Astrocyte (in vitro differentiated cells and primary cell): ENCODE data around the gene LAMB1.

Experiments used
- EZH2 ChIP-seq: IDR thresholded peaks from 2 replicates; pipeline ENCODE4 v1.6.1; 2012; ENCODE audit warnings: mild to moderate bottlenecking, low read length, inconsistent platforms; ENCODE audit not compliant: insufficient read depth
- TF ChIP-seq, protein P1 (sequence below): IDR thresholded peaks from 2 replicates; pipeline ENCODE4 v1.5.1; 2011; ENCODE audit warnings: low read depth, mild to moderate bottlenecking, inconsistent platforms, low read length, moderate library complexity; ENCODE audit not compliant: insufficient read depth

DNA sequence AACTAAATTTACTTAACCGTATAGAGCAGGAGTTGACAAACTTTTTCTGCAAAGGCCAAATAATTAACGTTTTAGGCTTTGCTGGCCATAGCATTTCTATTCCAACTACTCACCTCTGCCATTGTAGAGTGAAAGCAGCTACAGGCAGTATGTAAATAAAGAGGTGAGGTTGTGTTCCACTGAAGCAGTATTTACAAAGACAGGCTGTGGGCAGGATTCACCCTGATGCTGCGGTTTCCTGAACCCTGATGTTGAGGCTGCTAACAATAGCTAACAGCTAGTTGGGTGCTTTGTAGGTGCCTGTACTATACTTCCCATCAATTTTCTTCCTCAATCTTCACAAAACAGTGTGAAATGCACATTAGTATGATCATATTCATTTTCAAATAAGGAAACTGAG, 47.0 kb upstream of the LAMB1 start:
- TF ChIP-seq, protein P1, sequence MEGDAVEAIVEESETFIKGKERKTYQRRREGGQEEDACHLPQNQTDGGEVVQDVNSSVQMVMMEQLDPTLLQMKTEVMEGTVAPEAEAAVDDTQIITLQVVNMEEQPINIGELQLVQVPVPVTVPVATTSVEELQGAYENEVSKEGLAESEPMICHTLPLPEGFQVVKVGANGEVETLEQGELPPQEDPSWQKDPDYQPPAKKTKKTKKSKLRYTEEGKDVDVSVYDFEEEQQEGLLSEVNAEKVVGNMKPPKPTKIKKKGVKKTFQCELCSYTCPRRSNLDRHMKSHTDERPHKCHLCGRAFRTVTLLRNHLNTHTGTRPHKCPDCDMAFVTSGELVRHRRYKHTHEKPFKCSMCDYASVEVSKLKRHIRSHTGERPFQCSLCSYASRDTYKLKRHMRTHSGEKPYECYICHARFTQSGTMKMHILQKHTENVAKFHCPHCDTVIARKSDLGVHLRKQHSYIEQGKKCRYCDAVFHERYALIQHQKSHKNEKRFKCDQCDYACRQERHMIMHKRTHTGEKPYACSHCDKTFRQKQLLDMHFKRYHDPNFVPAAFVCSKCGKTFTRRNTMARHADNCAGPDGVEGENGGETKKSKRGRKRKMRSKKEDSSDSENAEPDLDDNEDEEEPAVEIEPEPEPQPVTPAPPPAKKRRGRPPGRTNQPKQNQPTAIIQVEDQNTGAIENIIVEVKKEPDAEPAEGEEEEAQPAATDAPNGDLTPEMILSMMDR, result no peak
- TF ChIP-seq EZH2, result no peak
